Caco-2 (cell line): ENCODE data around the gene AXIN1. TPM values are rescaled to one million over a fixed set of nuclear protein-coding genes. Genes with fewer than 3 reads are reported as not detected.
"Not testable (repeated sequence)": the region's sequence is repeated elsewhere in the genome, so short reads cannot be mapped to it uniquely, and the experiment has no call there.

Experiments
- BruUV-seq: library from RNA; stranded (reverse); fragments of 400-500 nt; replicated peaks from 2 replicates; lab custom pipeline; 2021; lab: Mats Ljungman, UMichigan
- CTCF ChIA-PET: fragments of 300-600 bp; sonication (Branson Sonifier 250); formaldehyde crosslinking; loops from one replicate; lab custom pipeline; 2022; ENCODE audit warnings: antibody characterized with exemption; lab: Charles Lee
- POLR2A ChIA-PET: fragments of 300-600 bp; sonication (Branson Sonifier 250); formaldehyde crosslinking; loops from one replicate; lab custom pipeline; 2022; ENCODE audit warnings: antibody characterized with exemption; lab: Charles Lee
- DNase-seq, 2 experiments: peaks; one replicate each; pipeline versions ENCODE4 v3.0.0 to v3.0.0-alpha.2; 2020 to 2022
- H3K27me3 ChIP-seq: replicated peaks from 2 replicates; pipeline ENCODE4 v1.6.0; 2011; ENCODE audit warnings: low read length; ENCODE audit not compliant: control insufficient read depth, insufficient read depth
- H3K36me3 ChIP-seq: 2 replicates; pipeline ENCODE4 v1.5.1; 2011; ENCODE audit warnings: low read length; ENCODE audit not compliant: control insufficient read depth, insufficient read depth
- H3K4me1 ChIP-seq: fragments of 250-450 bp; sonication (Bioruptor Pico); 2 replicates; pipeline ENCODE4 v1.5.1; 2020; ENCODE audit warnings: mild to moderate bottlenecking
- H3K4me3 ChIP-seq: 2 replicates; pipeline ENCODE4 v1.5.1; 2011; ENCODE audit warnings: low read depth, mild to moderate bottlenecking, control low read depth, low read length
- H3K9me3 ChIP-seq: fragments of 250-450 bp; sonication (Bioruptor Pico); 2 replicates; pipeline ENCODE4 v1.5.1; 2020; ENCODE audit warnings: mild to moderate bottlenecking, moderate library complexity
- H3K27ac Mint-ChIP-seq: one replicate; pipeline ENCODE4 v1.8.0; 2022; ENCODE audit warnings: mixed read lengths; ENCODE audit not compliant: unreplicated experiment
- H3K27me3 Mint-ChIP-seq: one replicate; pipeline ENCODE4 v1.8.0; 2022; ENCODE audit warnings: mixed read lengths; ENCODE audit not compliant: insufficient read depth, unreplicated experiment
- H3K36me3 Mint-ChIP-seq: one replicate; pipeline ENCODE4 v1.8.0; 2022; ENCODE audit warnings: mild to moderate bottlenecking, mixed read lengths; ENCODE audit not compliant: insufficient read depth, unreplicated experiment
- H3K4me1 Mint-ChIP-seq: one replicate; pipeline ENCODE4 v1.8.0; 2022; ENCODE audit warnings: low read depth, mixed read lengths; ENCODE audit not compliant: unreplicated experiment
- H3K4me3 Mint-ChIP-seq: one replicate; pipeline ENCODE4 v1.8.0; 2022; ENCODE audit warnings: mild to moderate bottlenecking, moderate library complexity, mixed read lengths; ENCODE audit not compliant: unreplicated experiment
- H3K9me3 Mint-ChIP-seq: one replicate; pipeline ENCODE4 v1.8.0; 2022; ENCODE audit warnings: mixed read lengths; ENCODE audit not compliant: unreplicated experiment
- CTCF ChIP-seq, 2 experiments: fragments of 200-600 bp in 1 of 2; IDR thresholded peaks; 1 replicate in 1 of 2; 2 replicates in 1 of 2; pipeline versions ENCODE4 v1.5.1 to v1.8.0; 2011 to 2022; ENCODE audit warnings: antibody characterized with exemption in 1 of 2, control low read depth in 1 of 2, inconsistent platforms in 1 of 2, low read depth in 1 of 2, low read length in 1 of 2, mild to moderate bottlenecking in 1 of 2, moderate library complexity in 1 of 2; ENCODE audit not compliant: insufficient read depth in 1 of 2, severe bottlenecking in 1 of 2, unreplicated experiment in 1 of 2
- intact Hi-C: fragments of 100-400 bp; cut with micrococcal nuclease; formaldehyde crosslinking; loops from one replicate; pipeline ENCODE4 v1.10.0; 2022; ENCODE audit not compliant: unreplicated experiment
- total RNA-seq: library from RNA; stranded (reverse); gene quantifications from 2 replicates; pipeline ENCODE4 v1.2.3, GENCODE V29; 2022

The AXIN1 gene
- total RNA-seq, 1 experiment from 2014 or later = 34.5 TPM

GRCh38 chr16:351804-352520 is 561 bp downstream of the AXIN1 start:
- no peaks in the 10 kb centered on the region for H3K9me3 Mint-ChIP-seq
- Histone ChIP-seq H3K27me3 (no peaks in the 10 kb centered on the region), H3K4me3 (peak overlapping the region; percentile 66), H3K36me3 (peaks cover 1% of the 10 kb centered on the region; the same call in 1 of the 2 replicates), H3K4me1 (peaks cover 9% of the 10 kb centered on the region; the same call in 1 of the 2 replicates), H3K9me3 (no peaks in the 10 kb centered on the region)
- POLR2A ChIA-PET = interaction anchor here (0.6 to 2.1 kb wide), 8 partner anchors 10 to 1740 kb away, joined by 3 to 19 read pairs (median 4); partner anchors contain the start of gene LUC7L
- CTCF ChIA-PET = interaction anchor here (0.5 to 1.4 kb wide), 16 partner anchors 10 to 360 kb away, joined by 3 to 19 read pairs (median 5); partner anchors contain the start of gene MRPL28
- H3K4me1 Mint-ChIP-seq = no peaks in the 10 kb centered on the region
- H3K27ac Mint-ChIP-seq = no peak overlapping the region
- no TSS peak for BruUV-seq
- no peaks in the 10 kb centered on the region for H3K27me3 Mint-ChIP-seq
- H3K4me3 Mint-ChIP-seq = peak overlapping the region; percentile 74
- no peaks in the 10 kb centered on the region for H3K36me3 Mint-ChIP-seq
- peak in 1 of 2 experiments; percentile 34 for DNase-seq
- intact Hi-C loops = loop anchor here (5.0 kb wide), 1 partner anchor 125 kb away; the partner anchor contains the start of gene LUC7L
- TF ChIP-seq CTCF (IDR thresholded peaks at IDR 0.05; ENCODE audit: insufficient read depth in 1 of 2, low read depth in 1 of 2, low read length in 1 of 2, severe bottlenecking in 1 of 2, unreplicated experiment in 1 of 2) = no peak

DNA sequence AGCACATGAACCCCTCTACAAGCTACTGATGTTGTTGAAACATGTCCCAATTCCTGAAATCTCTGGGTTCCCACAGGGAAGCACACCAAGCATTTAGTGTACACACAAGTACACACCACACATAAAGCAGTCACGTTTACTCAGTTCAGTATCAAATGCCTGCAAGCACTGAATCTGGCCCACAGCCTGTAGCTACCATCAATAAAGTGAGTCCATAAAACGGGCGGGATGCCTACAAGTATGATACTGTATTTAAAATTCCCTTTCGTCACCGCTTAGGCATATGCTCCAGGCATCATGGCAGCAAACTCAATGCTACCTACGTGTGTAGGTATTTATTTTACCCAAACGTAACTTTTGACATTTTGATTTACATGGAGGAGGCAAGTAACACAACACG is 2.3 kb downstream of the AXIN1 start:
- no peak for TF ChIP-seq CTCF (IDR thresholded peaks at IDR 0.05; ENCODE audit: insufficient read depth in 1 of 2, low read depth in 1 of 2, low read length in 1 of 2, severe bottlenecking in 1 of 2, unreplicated experiment in 1 of 2)
- Mint-ChIP-seq H3K27ac (no peak overlapping the region), H3K4me3 (no peak overlapping the region), H3K36me3 (peaks cover 14% of the 10 kb centered on the region), H3K4me1 (no peaks in the 10 kb centered on the region), H3K9me3 (no peaks in the 10 kb centered on the region), H3K27me3 (no peaks in the 10 kb centered on the region)
- peaks cover 9% of the 10 kb centered on the region; the same call in 1 of the 2 replicates for H3K4me1 ChIP-seq
- no peaks in the 10 kb centered on the region for H3K27me3 ChIP-seq
- POLR2A ChIA-PET = no interaction called here
- intact Hi-C loops = loop anchor here (5.0 kb wide), 1 partner anchor 123 kb away; the partner anchor contains the start of gene LUC7L
- peaks cover 2% of the 10 kb centered on the region; the same call in 1 of the 2 replicates for H3K36me3 ChIP-seq
- BruUV-seq = TSS peak; percentile 48
- CTCF ChIA-PET = no interaction called here
- H3K9me3 ChIP-seq = no peaks in the 10 kb centered on the region
- DNase-seq = no peak
- no peak overlapping the region for H3K4me3 ChIP-seq

DNA sequence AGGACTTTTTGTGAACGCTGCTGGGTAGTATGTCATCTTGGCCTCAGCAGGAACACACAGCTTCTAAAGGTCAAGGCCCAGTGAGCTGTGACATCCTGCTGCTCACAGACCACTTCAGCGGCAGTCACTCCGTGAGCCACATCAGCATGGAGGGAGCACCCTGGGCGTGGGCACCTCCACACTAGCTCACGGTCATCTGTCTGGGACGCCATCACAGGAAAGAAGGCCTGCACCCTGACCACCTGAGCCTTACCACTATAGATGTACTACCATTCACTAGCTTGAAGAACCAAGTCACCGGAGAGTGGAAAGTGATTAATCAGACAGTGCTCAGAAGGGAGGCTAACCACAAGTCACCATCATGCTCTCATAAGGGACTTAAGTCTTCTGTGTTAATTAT is 3.3 kb downstream of the AXIN1 start:
- TF ChIP-seq CTCF (IDR thresholded peaks at IDR 0.05; ENCODE audit: insufficient read depth in 1 of 2, low read depth in 1 of 2, low read length in 1 of 2, severe bottlenecking in 1 of 2, unreplicated experiment in 1 of 2) = no peak
- Histone ChIP-seq H3K4me3 (no peak overlapping the region), H3K4me1 (peaks cover 9% of the 10 kb centered on the region; the same call in 1 of the 2 replicates), H3K9me3 (no peaks in the 10 kb centered on the region), H3K36me3 (peaks cover 6% of the 10 kb centered on the region; the same call in 1 of the 2 replicates), H3K27me3 (no peaks in the 10 kb centered on the region)
- ChIA-PET CTCF (no interaction called here), POLR2A (no interaction called here)
- peaks cover 14% of the 10 kb centered on the region for H3K36me3 Mint-ChIP-seq
- H3K27ac Mint-ChIP-seq = no peak overlapping the region
- BruUV-seq = no TSS peak
- H3K4me3 Mint-ChIP-seq = no peak overlapping the region
- intact Hi-C loops = no loop called here
- no peaks in the 10 kb centered on the region for H3K4me1 Mint-ChIP-seq
- DNase-seq = no peak
- no peaks in the 10 kb centered on the region for H3K9me3 Mint-ChIP-seq
- no peaks in the 10 kb centered on the region for H3K27me3 Mint-ChIP-seq

GRCh38 chr16:348495-348894 is 4.0 kb downstream of the AXIN1 start:
- H3K27me3 Mint-ChIP-seq, H3K27me3 ChIP-seq, H3K9me3 Mint-ChIP-seq, H3K4me3 ChIP-seq, BruUV-seq, H3K27ac Mint-ChIP-seq, intact Hi-C loops, CTCF ChIA-PET, H3K4me1 Mint-ChIP-seq, H3K4me1 ChIP-seq, H3K4me3 Mint-ChIP-seq, DNase-seq, H3K36me3 ChIP-seq, POLR2A ChIA-PET, H3K9me3 ChIP-seq: not testable (repeated sequence)
- H3K36me3 Mint-ChIP-seq = peaks cover 20% of the 10 kb centered on the region
